NCI-H82 treated with DMSO at 0.1 percent for 48 hours (cell line): ENCODE results near the gene IFNL2.

Experiments used
- DNase-seq: peaks from one replicate; lab custom pipeline; 2025; ENCODE audit not compliant: unreplicated experiment; lab: John Stamatoyannopoulos, UW

IFNL2 gene

GRCh38 chr19:39316627-39317321, 48.6 kb downstream of the IFNL2 start:
- DNase-seq, result no peak

GRCh38 chr19:39317476-39317875, 49.3 kb downstream of the IFNL2 start:
- no peak for DNase-seq

- DNase-seq, result no peak
Observed at GRCh38 chr19:39318071-39318470, 49.9 kb downstream of the IFNL2 start.

GRCh38 chr19:39318690-39319089, 50.5 kb downstream of the IFNL2 start:
- DNase-seq, result no peak

DNA sequence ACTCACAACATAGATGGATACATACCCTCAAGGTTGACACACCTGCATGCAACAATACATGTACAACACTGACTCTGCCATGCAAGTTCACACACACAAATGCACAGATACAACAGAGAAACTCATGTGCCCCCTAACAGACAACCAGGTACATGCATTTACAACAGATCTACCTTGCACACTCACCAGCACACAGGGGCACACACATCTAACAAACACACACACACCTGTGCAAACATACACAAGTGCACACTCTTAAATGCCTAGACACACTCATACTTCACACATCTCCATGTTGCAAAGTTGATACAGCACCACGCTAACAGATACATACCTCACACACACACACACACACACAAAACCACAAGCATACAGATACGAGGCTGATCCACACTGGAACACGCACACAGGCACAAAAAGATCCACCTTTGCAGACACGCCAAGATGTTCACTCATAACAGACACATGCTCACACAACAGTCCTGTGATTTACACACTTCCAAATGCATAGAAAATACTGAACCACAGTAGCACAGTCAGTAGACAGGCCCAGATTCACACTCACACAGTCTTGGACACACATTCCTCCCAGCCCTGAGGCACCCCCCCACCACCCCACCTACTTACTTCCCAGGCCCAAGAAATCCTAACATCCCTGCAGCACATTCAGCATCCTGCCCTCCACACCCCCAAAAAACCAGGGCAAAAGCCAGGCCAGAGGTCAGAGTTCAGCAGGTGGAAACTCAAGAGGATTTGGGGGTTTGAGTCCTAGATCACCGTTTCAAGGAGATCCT, 51.1 kb downstream of the IFNL2 start:
- DNase-seq, result no peak
